Esophagus squamous epithelium (tissue), 5 donors: Measurements from ENCODE around the gene ZNF555. TPM values are rescaled to one million over a fixed set of nuclear protein-coding genes. Genes with fewer than 3 reads are reported as not detected.
A peak's percentile ranks its signal among the peaks of the same experiment; 100 is the strongest.
"Not testable (repeated sequence)": the region's sequence is repeated elsewhere in the genome, so short reads cannot be mapped to it uniquely, and the experiment has no call there.

Experiments used
- DNase-seq: peaks from one replicate; lab custom pipeline; 2025; lab: John Stamatoyannopoulos, UW
- H3K27ac ChIP-seq, 4 donors: fragments of 200-600 bp; sonication (generic); one replicate each; pipeline ENCODE4 v1.5.1; 2016 to 2019; ENCODE audit warnings: mild to moderate bottlenecking in 1 of 4
- H3K27me3 ChIP-seq, 4 donors: fragments of 200-600 bp; sonication (generic); 1 replicate in 3 of 4; 2 replicates in 1 of 4; pipeline versions ENCODE4 v1.5.1 to v1.6.0; 2017 to 2021; ENCODE audit warnings: antibody characterized with exemption in 1 of 4
- H3K36me3 ChIP-seq, 3 donors: fragments of 200-600 bp; sonication (generic); one replicate each; pipeline ENCODE4 v1.5.1; 2016 to 2019
- H3K4me1 ChIP-seq, 3 donors: fragments of 200-600 bp; sonication (generic); one replicate each; pipeline ENCODE4 v1.5.1; 2017 to 2019
- H3K4me3 ChIP-seq, 4 donors: fragments of 200-600 bp; sonication (generic); 1 replicate in 3 of 4; 2 replicates in 1 of 4; pipeline ENCODE4 v1.5.1; 2016 to 2019; ENCODE audit warnings: mild to moderate bottlenecking in 2 of 4, moderate library complexity in 1 of 4
- H3K9me3 ChIP-seq, 3 donors: fragments of 200-600 bp; sonication (generic); one replicate each; pipeline ENCODE4 v1.5.1; 2016 to 2019
- POLR2A ChIP-seq, 4 donors: fragments of 450-650 bp; IDR thresholded peaks; one replicate each; pipeline ENCODE4 v1.6.1; 2017; ENCODE audit warnings: antibody characterized with exemption in 4 of 4, mild to moderate bottlenecking in 4 of 4, moderate library complexity in 3 of 4
- WGBS, 2 donors: methylation state at CpG; one replicate each; pipeline ENCODE4 v1.1.5; 2018; 5-methylcytosine and 5-hydroxymethylcytosine counted together
- intact Hi-C: fragments of 100-400 bp; cut with DNase I; formaldehyde crosslinking; loops from one replicate; pipeline ENCODE4 v1.15.0; 2022
- total RNA-seq, 4 donors: library from RNA; depleted of rRNA; stranded (reverse); fragments of >200 nt; gene quantifications; one replicate each; pipeline ENCODE4 v1.1.0, GENCODE V29; 2016
- TF ChIP-seq, protein P1 (sequence below), 6 experiments: fragments of 450-650 bp in 4 of 6; fragments of 200-600 bp in 2 of 6; sonication (generic) in 2 of 6; IDR thresholded peaks; one replicate each; pipeline ENCODE4 v1.5.1; 2016 to 2019; ENCODE audit warnings: antibody characterized with exemption in 6 of 6, mild to moderate bottlenecking in 4 of 6, moderate library complexity in 4 of 6
- donor health status: DM: yes; HTN: yes; CAD: no.

Gene ZNF555
- total RNA-seq, 4 donors from 2014 or later: 2.0 to 4.4 (median 2.4) TPM

DNA sequence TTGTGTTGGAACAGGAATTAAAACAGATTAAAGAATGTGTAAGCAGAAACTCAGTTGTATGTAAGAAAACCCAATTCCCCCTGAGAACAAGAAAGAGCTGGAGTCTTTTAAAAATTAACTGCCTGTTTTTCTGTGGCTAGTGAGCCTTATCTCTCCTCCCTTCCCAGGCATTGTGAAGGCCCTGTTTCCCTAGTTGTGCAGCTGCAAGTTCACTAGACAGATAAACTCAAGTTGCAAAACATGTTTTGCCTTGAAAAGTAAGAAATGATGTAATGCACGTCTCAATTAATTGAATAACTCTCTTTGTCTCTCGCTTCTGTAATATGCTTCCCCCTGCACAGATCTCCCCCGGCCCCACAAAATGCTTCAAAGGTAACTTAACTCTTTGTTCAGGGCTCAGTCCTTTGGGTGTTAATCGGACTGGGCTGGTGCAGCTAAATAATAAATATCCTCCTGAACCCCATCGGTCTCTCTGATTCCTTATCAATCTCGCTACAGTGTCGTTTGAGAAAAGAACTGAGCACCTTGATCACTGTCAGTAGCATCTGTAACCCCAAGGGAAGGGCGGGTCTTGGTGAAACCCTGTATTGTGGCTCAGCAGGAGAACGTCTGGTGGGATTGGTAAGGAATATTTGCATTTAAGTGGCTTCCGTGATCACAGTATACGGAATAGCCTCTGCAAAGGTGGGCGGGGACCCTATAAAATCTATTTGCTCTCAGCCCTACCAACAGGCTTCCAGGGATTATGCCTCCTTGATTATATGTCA is 24.2 kb downstream of the ZNF555 start:
- no peaks in the 10 kb centered on the region for H3K36me3 ChIP-seq
- no peak overlapping the region for H3K27ac ChIP-seq
- no peak for TF ChIP-seq POLR2A (IDR thresholded peaks at IDR 0.05)
- TF ChIP-seq, protein P1, sequence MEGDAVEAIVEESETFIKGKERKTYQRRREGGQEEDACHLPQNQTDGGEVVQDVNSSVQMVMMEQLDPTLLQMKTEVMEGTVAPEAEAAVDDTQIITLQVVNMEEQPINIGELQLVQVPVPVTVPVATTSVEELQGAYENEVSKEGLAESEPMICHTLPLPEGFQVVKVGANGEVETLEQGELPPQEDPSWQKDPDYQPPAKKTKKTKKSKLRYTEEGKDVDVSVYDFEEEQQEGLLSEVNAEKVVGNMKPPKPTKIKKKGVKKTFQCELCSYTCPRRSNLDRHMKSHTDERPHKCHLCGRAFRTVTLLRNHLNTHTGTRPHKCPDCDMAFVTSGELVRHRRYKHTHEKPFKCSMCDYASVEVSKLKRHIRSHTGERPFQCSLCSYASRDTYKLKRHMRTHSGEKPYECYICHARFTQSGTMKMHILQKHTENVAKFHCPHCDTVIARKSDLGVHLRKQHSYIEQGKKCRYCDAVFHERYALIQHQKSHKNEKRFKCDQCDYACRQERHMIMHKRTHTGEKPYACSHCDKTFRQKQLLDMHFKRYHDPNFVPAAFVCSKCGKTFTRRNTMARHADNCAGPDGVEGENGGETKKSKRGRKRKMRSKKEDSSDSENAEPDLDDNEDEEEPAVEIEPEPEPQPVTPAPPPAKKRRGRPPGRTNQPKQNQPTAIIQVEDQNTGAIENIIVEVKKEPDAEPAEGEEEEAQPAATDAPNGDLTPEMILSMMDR (IDR thresholded peaks at IDR 0.05): no peak
- peaks cover 0 to 17% (median 0%) of the 10 kb centered on the region in 3 donors for H3K4me1 ChIP-seq
- no peaks in the 10 kb centered on the region for H3K9me3 ChIP-seq
- H3K4me3 ChIP-seq: no peak overlapping the region
- intact Hi-C loops: no loop called here
- H3K27me3 ChIP-seq: no peaks in the 10 kb centered on the region
- WGBS, 2 donors: 35 to 52% methylated on average over 12 of the region's 12 CpGs
- no peak for DNase-seq

DNA sequence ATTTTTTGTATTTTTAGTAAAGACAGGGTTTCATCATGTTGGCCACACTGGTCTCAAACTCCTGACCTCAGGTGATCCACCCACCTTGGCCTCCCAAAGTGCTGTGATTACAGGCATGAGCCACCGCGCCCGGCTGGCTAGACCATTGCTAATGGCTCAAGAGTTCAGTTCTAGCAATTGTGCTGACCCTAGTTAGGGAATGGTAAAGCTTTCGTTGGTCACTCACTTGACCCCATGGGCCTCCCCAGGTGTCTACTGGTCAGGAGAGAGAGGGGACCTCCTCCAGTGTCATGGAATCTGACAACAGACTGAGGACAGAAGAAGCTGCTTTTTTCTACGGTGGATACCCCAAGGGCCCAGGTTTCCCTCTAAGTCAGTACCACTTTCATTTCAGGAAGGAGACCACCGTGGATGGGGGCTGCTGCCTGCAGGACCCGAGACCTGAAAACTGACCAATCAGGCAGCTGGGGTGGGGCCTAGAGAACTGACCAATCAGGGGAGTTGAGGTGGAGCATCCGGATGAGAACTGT is 25.3 kb downstream of the ZNF555 start:
- Histone ChIP-seq H3K36me3 (no peaks in the 10 kb centered on the region), H3K27ac (no peak overlapping the region), H3K4me3 (peak overlapping the region in 2 of 4 donors; percentile 54 to 64), H3K9me3 (no peaks in the 10 kb centered on the region), H3K27me3 (no peaks in the 10 kb centered on the region), H3K4me1 (peaks cover 0 to 17% (median 0%) of the 10 kb centered on the region in 3 donors)
- TF ChIP-seq, protein P1 (IDR thresholded peaks at IDR 0.05): no peak
- TF ChIP-seq POLR2A (IDR thresholded peaks at IDR 0.05): no peak
- DNase-seq: no peak
- WGBS, 2 donors: 53 to 96% methylated on average over 3 to 5 of the region's 8 CpGs
- intact Hi-C loops: no loop called here

DNA sequence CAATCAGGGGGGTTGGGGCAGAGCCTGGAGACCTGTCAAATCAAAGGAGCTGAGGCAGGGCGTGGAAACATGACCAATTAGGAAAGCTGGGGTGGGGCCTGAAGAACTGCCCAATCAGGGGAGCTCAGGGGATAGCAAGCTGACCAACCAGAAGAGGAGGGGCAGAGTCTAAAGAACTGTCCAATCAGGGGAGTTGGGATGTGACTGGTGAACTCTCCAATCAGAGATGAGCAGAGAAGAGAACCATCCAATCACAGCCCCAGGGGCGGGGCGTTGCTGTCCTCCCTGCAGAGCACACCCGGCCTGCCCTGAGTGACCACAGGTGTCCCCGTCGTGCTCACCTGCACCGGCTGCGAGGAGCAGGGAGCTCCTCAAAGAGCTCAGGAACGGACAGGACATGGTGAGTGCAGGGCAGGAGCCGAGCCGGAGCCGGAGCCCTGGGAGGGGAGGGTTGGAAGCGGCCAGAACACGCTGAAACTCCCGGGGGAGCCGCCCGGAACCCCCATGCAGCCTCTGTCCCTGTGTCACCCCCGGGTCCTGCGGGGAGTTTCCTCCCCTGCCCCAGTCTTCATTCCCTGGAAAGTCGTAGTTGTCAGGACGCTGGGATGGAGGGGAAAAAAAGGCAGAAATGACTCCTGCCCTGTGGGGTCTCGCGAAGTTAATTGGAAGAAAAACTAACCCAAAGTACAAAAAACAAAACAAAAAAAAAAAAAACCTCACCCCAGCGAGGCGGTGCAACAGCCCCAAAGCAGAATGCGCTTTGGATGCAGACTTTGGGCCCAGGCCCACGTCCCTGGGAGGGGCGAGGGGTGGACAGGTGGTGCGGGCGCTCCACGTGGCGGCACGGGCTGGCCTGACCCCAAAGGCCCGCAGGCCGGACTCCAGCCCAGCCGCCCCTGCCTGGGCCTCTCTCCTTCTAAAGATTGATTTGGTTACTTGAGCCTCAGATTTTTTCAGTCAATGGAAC is 26.0 kb downstream of the ZNF555 start, which contains the start of gene ZNF556:
TSS of gene ZNF556 (plus strand) at position 311 of the 967 bp plus-strand sequence. CDS start at position 398, 87 bp downstream.
- H3K9me3 ChIP-seq: no peaks in the 10 kb centered on the region
- TF ChIP-seq, protein P1 (IDR thresholded peaks at IDR 0.05): no peak
- TF ChIP-seq POLR2A (IDR thresholded peaks at IDR 0.05): no peak
- no peak for DNase-seq
- WGBS, 2 donors: 19 to 50% methylated on average over 13 to 16 of the region's 36 CpGs
- no peaks in the 10 kb centered on the region for H3K36me3 ChIP-seq
- H3K27me3 ChIP-seq: no peaks in the 10 kb centered on the region
- peak within 1 kb of the TSS in 1 of 4 donors; percentile 2 for H3K27ac ChIP-seq
- intact Hi-C loops: no loop called here
- H3K4me3 ChIP-seq: peak within 1 kb of the TSS; percentile 43 to 64 (median 54)
- H3K4me1 ChIP-seq: peaks cover 0 to 17% (median 0%) of the 10 kb centered on the region in 3 donors

DNA sequence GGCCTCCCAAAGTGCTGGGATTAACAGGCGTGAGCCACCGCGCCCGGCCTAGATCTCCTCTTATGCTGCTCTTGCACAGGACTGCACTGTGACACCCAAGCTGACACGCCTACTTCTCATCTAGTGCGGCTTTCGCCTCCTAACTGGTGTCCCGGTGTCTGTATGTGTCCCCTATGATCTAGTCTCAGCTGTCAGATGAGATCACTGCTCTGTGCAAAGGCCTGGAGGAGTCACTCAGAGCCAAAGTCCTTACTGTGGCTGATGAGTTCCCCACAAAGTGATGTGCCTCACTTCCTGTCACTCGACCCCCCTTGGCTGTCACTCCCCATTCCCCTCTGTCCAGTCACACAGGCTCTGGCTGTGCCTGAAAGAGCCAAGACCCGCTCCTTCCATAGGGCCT is 28.3 kb downstream of the ZNF555 start:
- Histone ChIP-seq H3K4me1 (peaks cover 0 to 17% (median 0%) of the 10 kb centered on the region in 3 donors), H3K27ac (no peak overlapping the region), H3K36me3 (no peaks in the 10 kb centered on the region), H3K4me3 (no peak overlapping the region), H3K9me3 (no peaks in the 10 kb centered on the region), H3K27me3 (no peaks in the 10 kb centered on the region)
- no peak for DNase-seq
- no peak for TF ChIP-seq POLR2A (IDR thresholded peaks at IDR 0.05)
- WGBS, 2 donors: 69 to 84% methylated on average over 2 to 10 of the region's 10 CpGs
- intact Hi-C loops: no loop called here

DNA sequence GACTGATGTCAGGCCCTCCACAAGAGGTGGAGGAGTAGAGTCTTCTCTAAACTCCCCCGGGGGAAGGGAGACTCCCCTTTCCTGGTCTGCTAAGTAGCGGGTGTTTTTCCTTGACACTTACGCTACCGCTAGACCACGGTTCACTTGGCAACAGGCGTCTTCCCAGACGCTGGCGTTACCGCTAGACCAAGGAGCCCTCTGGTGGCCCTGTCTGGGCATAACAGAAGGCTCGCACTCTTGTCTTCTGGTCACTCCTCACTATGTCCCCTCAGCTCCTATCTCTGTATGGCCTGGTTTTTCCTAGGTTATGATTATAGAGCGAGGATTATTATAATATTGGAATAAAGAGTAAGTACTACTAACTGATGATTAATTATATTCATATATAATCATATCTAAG is 30.9 kb downstream of the ZNF555 start:
- WGBS, 2 donors: 23 to 30% methylated on average over 6 to 11 of the region's 11 CpGs
- H3K27ac ChIP-seq, H3K4me3 ChIP-seq, H3K27me3 ChIP-seq, DNase-seq, intact Hi-C loops: not testable (repeated sequence)
- TF ChIP-seq, protein P1 (IDR thresholded peaks at IDR 0.05): peak in 4 of 6 experiments; percentile 5 to 43 (median 31)
- Histone ChIP-seq H3K9me3 (peaks cover under 1 to 20% (median 20%) of the 10 kb centered on the region in 3 donors), H3K36me3 (peaks cover 0 to 25% (median 0%) of the 10 kb centered on the region in 3 donors), H3K4me1 (peaks cover 0 to 12% (median 0%) of the 10 kb centered on the region in 3 donors)
